GM21737 (cell line): Measurements from ENCODE around the gene MTNR1B.

Experiments
- ATAC-seq: cut with Tn5 transposase; IDR thresholded peaks from one replicate; pipeline ENCODE4 v1.9.1; 2021; ENCODE audit warnings: mild to moderate bottlenecking, moderate library complexity; ENCODE audit not compliant: unreplicated experiment

MTNR1B gene

DNA sequence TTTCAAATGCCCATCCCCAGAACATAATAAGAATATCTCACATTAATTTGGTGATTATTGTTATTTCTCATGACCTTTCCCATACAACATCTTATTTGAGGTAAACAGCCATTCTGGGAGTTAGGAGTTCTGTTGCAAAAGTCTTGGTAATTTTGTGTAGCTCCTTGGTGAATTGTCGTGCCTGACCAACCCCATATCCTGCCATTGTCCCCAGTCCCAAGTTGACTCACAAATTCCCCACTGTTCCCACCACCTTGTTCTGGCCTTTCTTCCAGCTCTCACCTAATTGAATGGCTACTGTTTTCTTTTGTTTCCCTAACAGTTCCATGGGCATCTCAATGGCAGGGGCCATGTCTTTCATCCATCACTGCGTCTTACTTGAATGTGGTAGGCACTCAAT is 8.0 kb downstream of the MTNR1B start:
- no peak for ATAC-seq

DNA sequence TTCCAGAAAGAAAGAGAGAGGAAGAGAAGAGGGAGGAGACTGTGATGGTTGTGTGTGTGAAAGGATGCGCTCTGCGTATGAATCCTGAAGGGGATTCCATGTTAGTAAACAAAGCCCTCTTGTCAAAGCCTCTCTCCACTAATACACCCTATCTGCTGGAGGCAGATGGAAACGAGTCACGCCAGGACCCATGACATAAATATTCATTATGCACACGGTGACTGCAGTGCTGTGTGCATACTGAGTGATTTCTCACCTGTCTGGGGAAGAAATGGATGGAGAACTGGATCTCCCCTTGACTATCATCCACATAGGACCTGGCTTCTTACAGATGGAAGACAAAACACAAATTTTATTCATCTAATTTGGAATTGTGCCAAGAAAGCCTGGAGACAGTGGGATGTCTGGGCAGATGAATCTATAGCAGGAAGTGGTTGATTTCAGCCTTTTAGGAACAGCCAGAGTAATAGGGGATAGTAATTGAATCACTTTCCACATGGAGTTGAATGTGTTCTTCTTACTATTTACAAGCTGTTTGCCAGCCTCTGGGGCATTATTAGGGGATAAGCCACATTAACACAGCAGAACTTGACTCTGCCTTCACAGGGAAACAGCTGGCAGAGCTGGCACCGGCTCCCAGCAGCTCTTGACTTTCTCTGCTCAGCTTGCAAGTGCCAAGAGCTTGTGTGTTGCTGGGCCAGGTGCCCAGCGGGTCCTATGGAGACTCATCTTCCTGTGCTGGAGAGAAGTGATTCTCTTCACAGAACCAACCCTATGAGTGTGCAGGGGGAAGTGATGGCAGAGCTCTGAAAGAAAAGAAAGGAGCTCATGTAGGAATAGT is 9.0 kb downstream of the MTNR1B start:
- ATAC-seq: no peak

DNA sequence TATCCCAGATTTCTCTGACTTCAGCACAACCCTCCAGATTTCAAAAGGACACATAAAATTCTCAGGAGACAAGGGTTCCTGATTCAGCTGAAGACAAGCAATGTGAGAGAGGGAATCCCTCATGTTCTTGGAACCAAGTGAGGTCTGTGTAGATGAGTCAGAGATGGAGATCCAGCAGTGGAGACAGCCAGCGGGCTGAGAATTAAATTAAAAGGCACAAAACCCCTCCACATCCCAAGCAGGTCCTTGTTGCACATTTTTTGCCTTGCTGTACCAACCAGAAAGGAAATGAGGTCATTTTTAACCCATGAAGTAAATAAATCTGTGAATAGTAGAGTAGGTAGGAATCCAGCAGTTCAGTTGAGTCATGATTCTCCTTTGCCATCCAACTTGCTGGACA is 9.7 kb downstream of the MTNR1B start:
- no peak for ATAC-seq

DNA sequence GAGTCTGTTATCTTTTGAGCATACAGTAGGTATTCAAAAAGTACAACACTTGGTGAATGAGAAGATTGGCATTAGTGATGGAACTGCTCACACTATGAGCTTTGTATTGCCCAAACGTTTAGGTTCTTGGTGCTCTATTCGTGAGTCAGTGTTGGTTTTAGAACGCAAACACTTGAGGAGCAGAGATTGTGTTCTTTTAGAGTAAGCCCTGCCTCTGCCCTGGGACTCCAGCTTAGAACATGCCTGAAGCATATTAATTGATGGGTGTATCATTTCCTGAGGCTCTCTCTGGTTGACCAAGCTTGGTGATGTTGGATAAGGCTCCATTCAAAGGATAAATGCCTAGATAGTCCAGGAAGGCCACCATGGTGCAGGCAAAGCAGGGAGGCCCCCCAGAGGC is 10.9 kb downstream of the MTNR1B start:
- ATAC-seq: no peak

DNA sequence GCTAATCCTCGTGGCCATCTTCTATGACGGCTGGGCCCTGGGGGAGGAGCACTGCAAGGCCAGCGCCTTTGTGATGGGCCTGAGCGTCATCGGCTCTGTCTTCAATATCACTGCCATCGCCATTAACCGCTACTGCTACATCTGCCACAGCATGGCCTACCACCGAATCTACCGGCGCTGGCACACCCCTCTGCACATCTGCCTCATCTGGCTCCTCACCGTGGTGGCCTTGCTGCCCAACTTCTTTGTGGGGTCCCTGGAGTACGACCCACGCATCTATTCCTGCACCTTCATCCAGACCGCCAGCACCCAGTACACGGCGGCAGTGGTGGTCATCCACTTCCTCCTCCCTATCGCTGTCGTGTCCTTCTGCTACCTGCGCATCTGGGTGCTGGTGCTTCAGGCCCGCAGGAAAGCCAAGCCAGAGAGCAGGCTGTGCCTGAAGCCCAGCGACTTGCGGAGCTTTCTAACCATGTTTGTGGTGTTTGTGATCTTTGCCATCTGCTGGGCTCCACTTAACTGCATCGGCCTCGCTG is 12.1 kb downstream of the MTNR1B start:
- no peak for ATAC-seq

DNA sequence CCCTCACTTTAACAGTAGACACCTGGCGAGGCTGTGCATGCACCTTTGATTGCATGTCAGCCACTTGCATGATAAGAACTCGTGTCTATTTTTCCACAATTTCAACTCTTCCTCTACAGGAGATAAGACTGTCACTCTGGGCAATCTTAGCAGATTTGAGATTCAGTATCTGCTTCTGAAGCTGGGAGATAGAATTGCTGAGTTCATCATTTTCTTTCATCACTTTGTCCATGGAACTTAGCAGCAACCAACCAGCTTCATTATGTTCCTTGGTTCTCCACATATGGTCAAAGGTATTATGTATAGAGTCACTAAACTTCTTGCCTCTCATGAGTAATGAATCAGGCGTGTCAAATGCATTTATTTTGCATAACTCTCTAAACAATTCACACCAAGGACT is 17.1 kb downstream of the MTNR1B start:
- no peak for ATAC-seq

DNA sequence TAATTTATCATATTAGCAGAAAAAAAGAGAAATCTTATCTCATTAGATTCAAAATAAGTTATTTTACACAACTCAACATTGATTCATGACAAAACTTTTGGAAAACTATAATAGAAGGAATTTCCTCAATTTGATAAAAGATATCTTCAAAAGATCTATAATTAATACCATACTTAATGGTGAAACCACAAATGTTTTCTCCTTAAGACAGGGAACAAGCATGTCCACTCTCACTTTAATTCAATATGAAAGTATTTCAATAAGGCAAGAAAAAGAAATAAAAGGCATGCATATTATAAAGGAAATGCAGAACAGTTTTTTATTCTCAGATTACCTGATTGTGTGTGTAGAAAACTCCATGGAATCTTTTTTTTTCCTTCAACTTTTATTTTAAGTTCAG is 23.6 kb downstream of the MTNR1B start:
- ATAC-seq: no peak

DNA sequence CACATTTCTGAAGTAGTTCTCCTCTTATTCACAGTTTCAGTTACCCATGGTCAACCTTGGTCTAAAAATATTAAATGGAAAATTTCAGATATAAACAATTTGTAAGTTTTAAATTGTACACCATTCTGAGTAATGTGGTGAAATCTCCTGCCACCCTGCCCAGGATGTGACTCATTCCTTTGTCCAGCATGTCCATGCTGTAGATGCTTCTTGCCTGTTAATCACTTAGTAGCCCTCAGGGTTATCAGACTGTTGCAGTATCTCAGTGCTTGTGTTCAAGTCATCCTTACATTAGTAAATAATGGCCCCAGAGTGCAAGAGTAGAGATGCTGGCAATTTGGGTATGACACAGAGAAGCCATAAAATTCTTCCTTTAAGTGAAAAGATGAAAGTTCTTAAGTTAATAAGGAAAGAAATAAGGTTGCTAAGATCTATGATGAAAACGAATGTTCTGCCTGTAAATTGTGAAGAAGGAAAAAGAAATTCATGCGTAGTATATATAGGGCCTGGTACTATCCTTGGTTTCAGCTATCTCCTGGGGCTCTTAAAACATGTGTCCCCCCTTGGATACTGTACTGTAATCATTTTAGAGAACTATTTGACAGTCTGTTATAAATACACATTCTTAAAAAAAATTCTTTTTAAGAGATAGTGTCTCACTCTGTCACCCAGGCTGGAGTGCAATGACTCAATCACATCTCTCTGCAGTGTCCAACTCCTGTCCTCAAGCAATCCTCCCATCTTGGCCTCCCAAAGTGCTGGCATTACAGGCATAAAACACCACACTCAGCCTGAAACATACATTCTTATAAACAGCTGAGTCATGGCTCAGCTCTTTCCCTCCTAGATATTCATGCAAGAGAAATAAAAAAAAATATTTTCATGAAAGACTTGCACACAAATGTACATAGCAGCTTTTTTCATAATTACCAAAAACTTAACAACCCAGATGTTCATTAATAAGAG is 31.3 kb downstream of the MTNR1B start:
- no peak for ATAC-seq

DNA sequence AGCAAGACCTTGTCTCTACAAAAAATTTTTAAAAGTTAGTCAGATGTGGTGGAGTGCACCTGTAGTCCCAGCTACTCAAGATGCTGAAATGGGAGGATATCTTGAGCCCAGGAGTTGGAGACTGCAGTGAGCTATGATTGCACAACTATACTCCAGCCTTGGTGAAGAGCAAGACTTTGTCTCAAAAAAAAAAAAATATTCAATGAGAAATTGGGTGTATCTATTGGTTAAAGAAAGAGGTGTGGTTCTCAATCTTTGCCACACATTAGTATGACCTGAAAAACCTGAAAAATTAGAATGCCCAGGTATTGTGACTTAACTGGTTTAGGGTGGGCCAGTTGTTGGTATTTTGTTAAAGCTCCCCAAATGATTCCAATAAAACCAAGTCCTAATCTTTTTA is 32.4 kb downstream of the MTNR1B start:
- ATAC-seq: no peak

DNA sequence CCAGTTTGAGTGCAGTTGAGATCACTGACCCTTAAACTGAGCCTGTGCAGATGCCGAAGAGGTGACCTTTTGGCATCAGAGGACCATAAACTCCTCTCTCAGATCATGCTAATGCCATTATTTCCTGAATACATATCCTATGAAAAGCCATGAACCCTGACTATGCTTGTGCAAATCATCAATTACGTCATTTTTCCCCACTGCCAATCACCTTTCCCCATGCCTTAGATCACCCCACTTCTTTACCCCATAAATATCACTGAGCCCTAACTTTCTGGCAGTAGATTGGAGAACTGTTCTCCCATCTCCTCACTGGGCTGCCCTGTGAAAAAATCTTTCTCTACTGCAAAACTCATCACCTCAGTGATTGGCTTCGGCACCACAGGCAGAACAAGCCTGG is 32.9 kb downstream of the MTNR1B start:
- no peak for ATAC-seq

DNA sequence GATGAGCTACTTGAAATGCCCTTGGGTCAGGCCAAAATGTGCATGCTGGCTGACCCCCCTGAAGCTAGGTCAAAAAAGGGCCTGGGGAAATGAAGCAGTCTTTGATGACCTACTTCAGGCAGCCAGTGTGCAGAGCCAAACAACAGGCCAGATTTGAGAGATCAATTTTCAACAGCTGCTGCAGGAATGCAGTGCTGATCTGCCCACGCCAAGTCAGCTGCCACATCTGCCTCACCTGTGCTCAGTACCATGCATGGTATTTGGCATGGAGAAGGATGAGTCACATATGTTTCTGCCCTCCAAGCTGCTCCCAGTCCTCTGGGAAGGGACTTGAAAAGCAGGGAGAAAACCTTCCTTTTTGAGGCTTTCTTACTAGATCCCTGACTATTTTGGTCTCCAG is 35.8 kb downstream of the MTNR1B start:
- no peak for ATAC-seq

DNA sequence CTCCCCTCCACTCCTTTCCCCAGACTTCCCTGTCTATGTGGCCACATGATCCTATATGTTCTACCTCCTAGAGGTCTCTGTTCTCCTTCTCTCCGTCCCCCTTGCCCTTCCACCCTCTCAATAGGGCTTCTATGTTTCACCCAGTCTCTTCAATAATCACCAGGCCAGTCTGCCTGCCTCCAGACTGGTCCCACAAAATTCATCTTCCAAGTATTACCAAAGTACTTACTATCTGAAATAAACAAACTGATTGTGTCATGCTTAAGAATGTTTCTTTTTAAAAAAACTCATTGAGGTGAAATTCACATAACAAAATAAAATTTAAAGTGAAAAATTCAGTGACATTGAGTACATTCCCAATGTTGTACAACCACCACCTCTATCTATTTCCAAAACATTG is 44.2 kb downstream of the MTNR1B start:
- ATAC-seq: no peak

DNA sequence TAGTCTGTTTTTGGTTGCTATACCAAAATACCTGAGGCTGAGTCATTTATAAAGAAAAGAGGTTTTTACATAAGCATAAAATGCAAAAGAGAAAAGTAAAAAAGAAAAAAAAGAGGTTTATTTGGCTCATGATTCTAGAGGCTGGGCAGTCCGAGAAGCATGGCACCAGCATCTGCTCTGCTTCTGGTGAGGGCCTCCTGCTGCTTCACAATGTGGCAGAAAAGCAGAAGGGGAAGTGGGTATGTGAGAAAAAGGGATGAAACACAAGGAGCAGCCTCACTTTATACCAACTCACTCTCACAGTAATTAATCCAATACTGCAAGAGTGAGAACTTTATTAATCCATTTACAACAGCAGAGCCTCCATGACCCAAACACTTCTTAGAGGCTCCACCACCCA is 47.1 kb downstream of the MTNR1B start:
- no peak for ATAC-seq

DNA sequence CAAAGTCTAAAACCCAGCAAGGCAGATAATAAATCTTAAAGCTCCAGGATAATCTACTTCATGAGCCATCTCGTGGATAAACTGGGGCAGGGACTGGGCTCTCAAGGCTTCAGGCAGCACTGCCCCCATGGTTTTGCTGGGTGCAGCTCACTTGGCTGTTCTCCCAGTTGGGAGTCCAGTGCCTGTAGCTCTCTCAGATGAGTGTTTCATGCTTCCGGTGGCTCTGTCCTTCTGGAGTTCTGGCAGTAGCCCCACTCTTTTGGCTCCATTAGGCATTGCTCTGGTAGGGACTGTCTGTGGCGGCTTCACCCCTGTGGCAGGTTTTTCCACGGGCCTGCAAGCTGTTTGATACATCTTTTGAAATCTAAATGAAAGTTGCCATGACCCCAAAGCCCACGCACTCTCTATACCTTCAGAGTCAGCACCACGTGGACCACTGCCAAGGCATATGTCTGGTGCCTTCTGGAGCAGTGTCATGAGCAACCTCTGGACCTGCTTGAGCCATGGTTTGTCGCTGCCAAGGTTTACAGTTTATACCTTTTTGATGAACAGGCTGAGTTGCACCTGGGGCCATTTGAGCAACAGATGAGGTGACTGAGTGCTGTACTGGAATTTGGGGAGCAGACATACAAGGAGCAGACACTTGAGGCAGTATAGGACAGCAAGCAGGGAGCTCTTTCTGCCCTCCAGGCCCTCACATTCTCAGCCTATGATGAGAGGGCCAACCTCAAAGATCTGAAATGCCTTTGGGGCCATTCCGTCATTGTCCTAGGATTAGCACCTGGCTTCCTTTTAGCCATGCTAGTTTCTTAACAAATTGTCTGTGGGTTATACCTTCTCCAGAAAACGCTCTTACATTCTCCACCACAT is 48.6 kb downstream of the MTNR1B start:
- ATAC-seq: no peak

DNA sequence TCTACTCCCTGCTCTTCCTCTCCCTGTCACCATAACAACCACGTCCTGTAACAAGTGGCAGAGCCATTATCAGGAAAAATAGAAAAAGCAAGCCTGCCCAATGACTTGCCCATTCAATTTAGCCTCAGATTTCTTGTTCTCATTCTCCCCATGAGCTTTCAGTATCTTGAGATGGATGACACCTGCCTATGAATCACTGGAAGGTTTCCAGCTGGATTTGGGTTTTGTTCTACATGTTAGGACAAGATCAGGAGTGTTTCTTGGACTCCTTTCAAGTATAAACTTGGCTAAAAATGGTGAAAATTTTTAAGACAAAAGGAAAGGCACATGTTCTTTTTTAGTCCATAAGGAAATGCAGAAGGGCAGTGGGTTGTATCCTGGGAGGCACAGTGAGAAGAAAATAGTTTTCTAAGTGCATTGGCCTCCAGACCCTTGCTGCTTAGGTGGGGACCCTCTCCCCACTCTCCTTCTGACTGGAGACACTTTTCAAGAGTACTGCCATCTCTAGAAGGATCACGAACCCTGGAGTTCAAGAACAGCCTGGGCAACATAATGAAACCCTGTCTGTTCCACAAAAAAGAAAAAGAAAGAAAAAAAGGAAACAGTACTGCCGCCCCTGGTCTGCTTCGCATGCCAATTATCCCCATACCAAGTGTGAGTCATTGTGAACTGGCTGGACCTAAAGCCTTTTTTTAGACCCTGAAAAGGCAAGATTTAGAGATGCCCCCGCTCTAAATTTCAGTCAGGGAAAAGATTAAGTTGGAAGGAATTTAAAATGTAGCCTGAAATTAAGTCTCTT is 51.0 kb downstream of the MTNR1B start:
- ATAC-seq: no peak

DNA sequence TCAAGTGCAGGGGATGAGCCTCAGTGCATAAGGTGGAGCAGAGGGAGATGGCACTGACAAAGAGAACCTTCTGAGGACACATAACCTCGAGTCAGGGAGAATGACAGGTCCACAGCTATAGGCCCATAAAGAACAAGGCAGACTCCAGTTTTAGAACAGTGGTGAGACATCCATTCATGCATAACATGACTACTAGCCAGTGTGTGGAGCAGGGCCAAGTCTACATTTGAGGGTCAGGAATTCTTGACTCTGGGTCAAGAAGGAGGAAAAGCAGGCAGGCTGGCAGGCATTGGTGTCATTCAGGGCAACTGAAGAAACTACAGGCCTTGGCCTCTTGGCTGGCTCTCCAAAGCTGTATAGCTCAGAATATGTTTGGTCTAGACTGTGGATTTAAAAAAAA is 54.9 kb downstream of the MTNR1B start:
- no peak for ATAC-seq

DNA sequence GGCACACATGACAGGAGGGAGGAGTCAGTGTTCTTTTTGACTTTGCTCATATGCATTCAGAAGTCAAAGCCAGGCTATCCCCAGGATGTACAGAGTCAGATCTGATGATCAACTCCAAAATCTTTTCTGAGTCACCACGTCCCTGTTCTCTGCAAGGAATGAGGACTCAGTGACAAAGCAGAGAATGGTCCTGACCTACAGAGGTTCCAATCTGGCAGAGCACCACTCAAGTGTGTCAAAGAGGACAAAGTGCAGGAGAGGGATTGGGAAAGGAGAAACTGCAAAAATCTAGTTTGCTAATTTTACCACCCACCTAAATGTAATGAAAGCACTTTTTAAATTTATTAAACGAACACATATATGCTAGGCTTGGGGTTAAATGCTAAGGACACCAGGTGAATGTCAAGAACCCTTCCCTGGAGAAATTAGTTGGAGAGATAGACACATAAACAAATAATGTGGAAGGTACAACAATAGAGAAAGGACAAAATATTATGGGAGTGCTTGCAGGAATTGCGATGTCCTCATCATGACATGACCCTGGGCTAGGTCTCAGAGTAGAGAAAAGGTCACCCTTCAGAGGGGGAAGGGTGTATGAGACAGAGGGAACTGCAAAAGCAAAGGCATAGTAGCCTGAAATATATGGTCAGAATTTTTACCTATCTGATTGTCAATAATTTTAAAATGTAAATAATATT is 56.3 kb downstream of the MTNR1B start:
- ATAC-seq: no peak

DNA sequence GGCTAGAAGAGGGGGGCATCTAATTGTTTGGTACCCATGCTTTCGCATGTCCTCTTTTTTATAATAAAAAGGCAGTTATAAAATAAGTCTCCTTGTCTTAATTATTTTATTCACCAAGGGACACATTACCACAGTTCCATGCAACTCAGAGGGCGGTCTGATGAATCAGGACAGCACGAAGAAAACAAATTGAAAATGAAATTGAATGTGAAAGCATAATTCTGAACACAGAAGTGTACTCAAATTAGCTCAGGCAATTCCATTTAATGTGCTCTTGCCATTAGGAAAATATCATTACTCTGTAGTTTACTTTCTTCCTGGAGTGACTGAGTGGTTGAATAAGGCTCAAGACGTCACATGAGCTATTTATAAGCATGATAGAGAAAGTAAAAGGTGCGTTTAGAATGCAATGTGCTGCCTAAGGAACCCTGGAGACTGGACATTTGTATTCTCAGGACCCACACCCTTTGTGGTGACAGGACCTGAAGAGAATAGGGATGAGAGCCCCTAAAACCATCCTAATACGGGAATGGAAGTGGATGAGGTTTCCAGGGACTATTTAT is 59.6 kb downstream of the MTNR1B start:
- ATAC-seq: no peak

DNA sequence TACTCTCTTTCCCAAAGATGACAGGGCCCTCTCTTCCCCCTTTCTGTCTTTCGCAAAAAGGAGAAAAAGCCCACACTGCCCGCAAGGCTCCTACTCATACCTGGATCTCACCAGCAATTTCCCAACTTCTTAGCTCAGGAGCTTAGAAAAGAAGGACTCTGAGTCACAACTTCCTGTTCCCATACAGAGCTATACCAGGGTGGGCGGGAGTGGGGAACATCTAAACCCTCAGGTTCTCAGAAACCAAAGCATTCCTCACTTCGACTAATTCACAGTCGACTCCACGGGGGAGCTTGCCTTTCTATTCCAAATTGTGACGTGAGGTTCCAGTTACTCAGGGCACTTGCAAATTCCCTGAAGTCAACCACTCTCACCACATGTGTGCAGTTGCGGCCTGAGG is 61.9 kb downstream of the MTNR1B start:
- no peak for ATAC-seq
